HFFc6 (cell line): Measurements from ENCODE around the gene MRPL11. TPM values are rescaled to one million over a fixed set of nuclear protein-coding genes. Genes with fewer than 3 reads are reported as not detected.
"Not testable (repeated sequence)": the region's sequence is repeated elsewhere in the genome, so short reads cannot be mapped to it uniquely, and the experiment has no call there.

Experiments
- DNase-seq: peaks from one replicate; pipeline ENCODE4 v3.0.0-alpha.2; 2018
- H3K27ac Mint-ChIP-seq: 2 replicates; pipeline ENCODE4 v1.8.0; 2020; ENCODE audit warnings: mild to moderate bottlenecking, mixed read lengths
- H3K27me3 Mint-ChIP-seq: 2 replicates; pipeline ENCODE4 v1.8.0; 2021; ENCODE audit warnings: mild to moderate bottlenecking, moderate library complexity, mixed read lengths; ENCODE audit not compliant: insufficient read depth
- H3K36me3 Mint-ChIP-seq: 2 replicates; pipeline ENCODE4 v1.8.0; 2021; ENCODE audit warnings: low read depth, mixed read lengths
- H3K4me1 Mint-ChIP-seq: 2 replicates; pipeline ENCODE4 v1.8.0; 2020; ENCODE audit warnings: low read depth, mixed read lengths
- H3K4me3 Mint-ChIP-seq: 2 replicates; pipeline ENCODE4 v1.8.0; 2020; ENCODE audit warnings: mild to moderate bottlenecking, moderate library complexity, mixed read lengths
- H3K9me3 Mint-ChIP-seq: 2 replicates; pipeline ENCODE4 v1.8.0; 2020; ENCODE audit warnings: mild to moderate bottlenecking, mixed read lengths
- CTCF ChIP-seq: fragments of 200-600 bp; sonication (generic); IDR thresholded peaks from 2 replicates; pipeline ENCODE4 v1.5.0; 2021; ENCODE audit warnings: antibody characterized with exemption, mild to moderate bottlenecking
- total RNA-seq, 6 experiments: library from RNA; stranded (reverse); fragmentation: NEBNext Ultra II Directional; extraction: Animal tissue kit (Norgen Biotek cat#: 25700); gene quantifications; 2 replicates in 1 of 6; 3 replicates in 5 of 6; pipeline ENCODE4 v1.2.3, GENCODE V29; 2021

The MRPL11 gene
- total RNA-seq, 6 experiments from 2014 or later = 55.6 to 74.1 (median 67.6) TPM

- TF ChIP-seq CTCF = no peak
- Mint-ChIP-seq H3K9me3 (peaks cover under 1% of the 10 kb centered on the region; the same call in 1 of the 2 replicates), H3K4me3 (peak overlapping the region; percentile 94), H3K27ac (peak overlapping the region; percentile 97), H3K36me3 (peaks cover 19% of the 10 kb centered on the region; the same call in 1 of the 2 replicates), H3K27me3 (peaks cover 4% of the 10 kb centered on the region; the same call in 1 of the 2 replicates), H3K4me1 (peaks cover 21% of the 10 kb centered on the region)
- DNase-seq = no peak
Observed at GRCh38 chr11:66437979-66438503, 607 bp downstream of the MRPL11 start.

GRCh38 chr11:66432597-66432996 is 6.1 kb downstream of the MRPL11 start:
- no peak for TF ChIP-seq CTCF
- peaks cover 16% of the 10 kb centered on the region for H3K4me1 Mint-ChIP-seq
- no peak overlapping the region for H3K27ac Mint-ChIP-seq
- H3K4me3 Mint-ChIP-seq = no peak overlapping the region
- no peaks in the 10 kb centered on the region; the same call in 1 of the 2 replicates for H3K27me3 Mint-ChIP-seq
- H3K9me3 Mint-ChIP-seq = no peaks in the 10 kb centered on the region
- DNase-seq = no peak
- H3K36me3 Mint-ChIP-seq = peaks cover 20% of the 10 kb centered on the region; the same call in 1 of the 2 replicates

- DNase-seq, H3K27ac Mint-ChIP-seq, H3K4me3 Mint-ChIP-seq, H3K4me1 Mint-ChIP-seq, H3K9me3 Mint-ChIP-seq, H3K27me3 Mint-ChIP-seq: not testable (repeated sequence)
- peaks cover 19% of the 10 kb centered on the region; the same call in 1 of the 2 replicates for H3K36me3 Mint-ChIP-seq
Observed at GRCh38 chr11:66431871-66432329, 6.7 kb downstream of the MRPL11 start.

- not testable (repeated sequence) for DNase-seq, H3K4me1 Mint-ChIP-seq, H3K27me3 Mint-ChIP-seq, H3K9me3 Mint-ChIP-seq, H3K4me3 Mint-ChIP-seq, H3K27ac Mint-ChIP-seq
- H3K36me3 Mint-ChIP-seq = peaks cover 13% of the 10 kb centered on the region; the same call in 1 of the 2 replicates
Observed at GRCh38 chr11:66431287-66431686, 7.4 kb downstream of the MRPL11 start.

- Mint-ChIP-seq H3K4me3 (no peak overlapping the region), H3K27me3 (no peaks in the 10 kb centered on the region; the same call in 1 of the 2 replicates), H3K4me1 (peaks cover 6% of the 10 kb centered on the region; the same call in 1 of the 2 replicates), H3K9me3 (no peaks in the 10 kb centered on the region), H3K27ac (no peak overlapping the region), H3K36me3 (0 out of 2 replicates have a peak, but pooled peaks cover 5% of the 10 kb centered on the region)
- peak; percentile 43 for DNase-seq
- TF ChIP-seq CTCF = peak; percentile 96
Observed at GRCh38 chr11:66429983-66430602, 8.6 kb downstream of the MRPL11 start.

GRCh38 chr11:66428933-66429332 is 9.7 kb downstream of the MRPL11 start:
- Mint-ChIP-seq H3K9me3 (no peaks in the 10 kb centered on the region), H3K27ac (no peak overlapping the region), H3K27me3 (no peaks in the 10 kb centered on the region; the same call in 1 of the 2 replicates), H3K36me3 (0 out of 2 replicates have a peak, but pooled peaks cover 4% of the 10 kb centered on the region), H3K4me1 (peaks cover 6% of the 10 kb centered on the region; the same call in 1 of the 2 replicates), H3K4me3 (no peak overlapping the region)
- DNase-seq = no peak
- no peak for TF ChIP-seq CTCF
